H9 (cell line): ENCODE measurements around the gene PKDCC. TPM values are rescaled to one million over a fixed set of nuclear protein-coding genes. Genes with fewer than 3 reads are reported as not detected.

ENCODE experiments used
- DNase-seq: peaks from one replicate; pipeline ENCODE4 v3.0.0-alpha.2; 2017
- H2AFZ ChIP-seq: one replicate; pipeline ENCODE4 v1.6.1; 2013; ENCODE audit warnings: mild to moderate bottlenecking, low read length, control low read depth, moderate library complexity
- H2AK5ac ChIP-seq: 2 replicates; pipeline ENCODE4 v1.6.1; 2013; ENCODE audit warnings: low read length, control low read depth, mixed read lengths; ENCODE audit not compliant: insufficient read length
- H2BK120ac ChIP-seq: one replicate; pipeline ENCODE4 v1.6.1; 2013; ENCODE audit warnings: low read depth, mild to moderate bottlenecking, low read length, control low read depth, inconsistent platforms; ENCODE audit not compliant: poor library complexity, severe bottlenecking
- H2BK12ac ChIP-seq: 2 replicates; pipeline ENCODE4 v1.6.1; 2013; ENCODE audit warnings: low read length, control low read depth, mixed read lengths, low read depth; ENCODE audit not compliant: insufficient read length
- H2BK15ac ChIP-seq: 2 replicates; pipeline ENCODE4 v1.6.1; 2013; ENCODE audit warnings: low read depth, low read length, control low read depth
- H2BK20ac ChIP-seq: one replicate; pipeline ENCODE4 v1.6.1; 2013; ENCODE audit warnings: low read depth, mild to moderate bottlenecking, low read length, control low read depth, inconsistent platforms; ENCODE audit not compliant: poor library complexity, severe bottlenecking
- H2BK5ac ChIP-seq: 2 replicates; pipeline ENCODE4 v1.6.1; 2013; ENCODE audit warnings: low read length, control low read depth, mixed read lengths; ENCODE audit not compliant: insufficient read length
- H3K14ac ChIP-seq: 2 replicates; pipeline ENCODE4 v1.6.1; 2013; ENCODE audit warnings: low read length, control low read depth; ENCODE audit not compliant: insufficient read depth
- H3K18ac ChIP-seq: 2 replicates; pipeline ENCODE4 v1.6.1; 2013; ENCODE audit warnings: low read depth, mild to moderate bottlenecking, mixed read lengths, low read length, control low read depth; ENCODE audit not compliant: insufficient read length
- H3K23ac ChIP-seq: 2 replicates; pipeline ENCODE4 v1.6.1; 2013; ENCODE audit warnings: low read length, control low read depth, mixed read lengths, low read depth; ENCODE audit not compliant: insufficient read length
- H3K23me2 ChIP-seq: 2 replicates; pipeline ENCODE4 v1.6.1; 2013; ENCODE audit warnings: low read depth, mild to moderate bottlenecking, mixed read lengths, low read length, control low read depth; ENCODE audit not compliant: insufficient read length, poor library complexity, severe bottlenecking
- H3K27ac ChIP-seq: 2 replicates; pipeline ENCODE4 v1.5.1; 2013; ENCODE audit warnings: low read length, control low read depth, mixed read lengths, low read depth; ENCODE audit not compliant: insufficient read length
- H3K27me3 ChIP-seq: 2 replicates; pipeline ENCODE4 v1.6.1; 2013; ENCODE audit warnings: low read length, control low read depth, inconsistent platforms; ENCODE audit not compliant: insufficient read depth
- H3K4ac ChIP-seq: 2 replicates; pipeline ENCODE4 v1.6.1; 2013; ENCODE audit warnings: low read depth, mild to moderate bottlenecking, control low read depth, inconsistent platforms, low read length, moderate library complexity
- H3K4me1 ChIP-seq: 2 replicates; pipeline ENCODE4 v1.6.1; 2013; ENCODE audit warnings: low read length, control low read depth, inconsistent platforms; ENCODE audit not compliant: insufficient read depth
- H3K4me2 ChIP-seq: 2 replicates; pipeline ENCODE4 v1.6.1; 2013; ENCODE audit warnings: low read length, control low read depth, mixed read lengths; ENCODE audit not compliant: insufficient read length, insufficient read depth
- H3K56ac ChIP-seq: 2 replicates; pipeline ENCODE4 v1.6.1; 2013; ENCODE audit warnings: low read depth, mild to moderate bottlenecking, mixed read lengths, low read length, control low read depth; ENCODE audit not compliant: insufficient read length
- H3K79me1 ChIP-seq: 2 replicates; pipeline ENCODE4 v1.6.1; 2013; ENCODE audit warnings: low read depth, mild to moderate bottlenecking, moderate library complexity, low read length, control low read depth, inconsistent platforms; ENCODE audit not compliant: insufficient read depth, poor library complexity, severe bottlenecking
- H3K79me2 ChIP-seq: 2 replicates; pipeline ENCODE4 v1.6.1; 2013; ENCODE audit warnings: low read length, control low read depth, inconsistent platforms; ENCODE audit not compliant: insufficient read depth
- H3K9ac ChIP-seq: 2 replicates; pipeline ENCODE4 v1.6.1; 2013; ENCODE audit warnings: low read length, control low read depth, mixed read lengths; ENCODE audit not compliant: insufficient read length; ENCODE audit errors: extremely low read depth
- H3K9me3 ChIP-seq: one replicate; pipeline ENCODE4 v1.6.1; 2013; ENCODE audit warnings: low read depth, low read length, inconsistent platforms; ENCODE audit not compliant: control insufficient read depth
- H3T11ph ChIP-seq: one replicate; pipeline ENCODE4 v1.6.1; 2013; ENCODE audit warnings: mild to moderate bottlenecking, low read length, control low read depth, inconsistent platforms
- H4K20me1 ChIP-seq: one replicate; pipeline ENCODE4 v1.6.1; 2013; ENCODE audit not compliant: control insufficient read depth, insufficient read length, insufficient read depth
- H4K5ac ChIP-seq: 2 replicates; pipeline ENCODE4 v1.6.1; 2013; ENCODE audit warnings: low read depth, mild to moderate bottlenecking, mixed read lengths, low read length, control low read depth; ENCODE audit not compliant: insufficient read length
- H4K8ac ChIP-seq: replicated peaks from 2 replicates; pipeline ENCODE4 v1.6.1; 2013; ENCODE audit warnings: low read length, control low read depth, mixed read lengths, low read depth; ENCODE audit not compliant: insufficient read length
- H4K91ac ChIP-seq: 2 replicates; pipeline ENCODE4 v1.6.1; 2013; ENCODE audit warnings: low read depth, mild to moderate bottlenecking, moderate library complexity, mixed read lengths, low read length, control low read depth; ENCODE audit not compliant: insufficient read length
- H3K27ac Mint-ChIP-seq, 3 experiments: 2 replicates in 2 of 3; 3 replicates in 1 of 3; pipeline ENCODE4 v1.8.0; 2020 to 2021; ENCODE audit warnings: mixed read lengths in 3 of 3, mild to moderate bottlenecking in 1 of 3, moderate library complexity in 1 of 3
- H3K27me3 Mint-ChIP-seq: 2 replicates; pipeline ENCODE4 v1.8.0; 2021; ENCODE audit warnings: low read depth, mild to moderate bottlenecking, moderate library complexity, mixed read lengths
- H3K36me3 Mint-ChIP-seq, 3 experiments: 2 replicates in 2 of 3; 3 replicates in 1 of 3; pipeline ENCODE4 v1.8.0; 2020 to 2021; ENCODE audit warnings: low read depth in 3 of 3, mixed read lengths in 3 of 3; ENCODE audit not compliant: insufficient read depth in 1 of 3
- H3K4me1 Mint-ChIP-seq, 2 experiments: 2 replicates each; pipeline ENCODE4 v1.8.0; 2020; ENCODE audit warnings: mixed read lengths in 2 of 2
- H3K4me3 Mint-ChIP-seq, 2 experiments: 2 replicates in 1 of 2; 3 replicates in 1 of 2; pipeline ENCODE4 v1.8.0; 2020 to 2021; ENCODE audit warnings: mild to moderate bottlenecking in 2 of 2, mixed read lengths in 2 of 2, moderate library complexity in 1 of 2
- H3K9me3 Mint-ChIP-seq, 2 experiments: 2 replicates in 1 of 2; 3 replicates in 1 of 2; pipeline ENCODE4 v1.8.0; 2020; ENCODE audit warnings: mild to moderate bottlenecking in 2 of 2, mixed read lengths in 2 of 2, moderate library complexity in 1 of 2
- total RNA-seq: library from RNA; stranded (reverse); gene quantifications from 2 replicates; pipeline ENCODE4 v1.2.1, GENCODE V29; 2021
- TF ChIP-seq, protein P1 (sequence below): fragments of 200-600 bp; sonication (generic); conservative IDR thresholded peaks from 3 replicates; pipeline ENCODE4 v1.8.0; 2021; ENCODE audit warnings: antibody characterized with exemption, mild to moderate bottlenecking

PKDCC gene
- total RNA-seq, 1 experiment from 2014 or later = 134 TPM

DNA sequence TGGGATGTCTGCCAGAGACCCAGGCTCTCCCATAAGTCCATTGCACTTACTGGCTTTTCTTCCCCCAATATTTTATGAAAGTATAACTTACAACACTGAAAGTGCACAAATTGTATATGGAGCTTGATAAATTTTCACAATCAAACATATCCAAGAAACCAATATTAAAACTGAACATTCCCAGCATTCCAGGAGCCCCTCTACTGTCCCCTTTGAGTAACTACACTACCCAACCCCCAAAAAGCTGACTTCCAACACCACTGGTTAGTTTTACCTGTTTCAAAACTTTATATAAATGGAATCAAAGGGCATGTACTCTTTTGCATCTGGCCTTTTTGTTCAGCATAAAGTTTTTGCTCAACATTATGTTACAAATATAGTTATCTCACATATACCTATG is 35.2 kb upstream of the PKDCC start:
- Histone ChIP-seq H4K8ac (no peak overlapping the region), H3K27ac (no peak overlapping the region)

More for the DNA sequence above, 35.2 kb upstream of the PKDCC start:
- Histone ChIP-seq H4K91ac (no peak overlapping the region), H3K23ac (no peak overlapping the region), H3K9ac (no peak overlapping the region), H2AK5ac (no peak overlapping the region), H2BK5ac (no peak overlapping the region), H3K4ac (no peak overlapping the region), H4K20me1 (no peaks in the 10 kb centered on the region), H2BK20ac (no peak overlapping the region), H3K27me3 (no peaks in the 10 kb centered on the region), H3K4me2 (no peak overlapping the region), H2BK12ac (no peak overlapping the region), H3K14ac (no peak overlapping the region), H3T11ph (no peak overlapping the region), H3K56ac (no peak overlapping the region), H2BK120ac (no peak overlapping the region), H3K4me1 (no peaks in the 10 kb centered on the region), H3K18ac (no peak overlapping the region), H4K5ac (no peak overlapping the region), H2AFZ (no peak overlapping the region), H3K23me2 (no peaks in the 10 kb centered on the region), H3K79me1 (no peaks in the 10 kb centered on the region), H3K79me2 (no peaks in the 10 kb centered on the region), H3K9me3 (no peaks in the 10 kb centered on the region), H2BK15ac (no peak overlapping the region)
- H3K4me1 Mint-ChIP-seq = peaks cover 0 to 8% of the 10 kb centered on the region in 2 experiments; a peak in 2 of 4 replicates
- no peak for DNase-seq
- no peak overlapping the region for H3K4me3 Mint-ChIP-seq
- TF ChIP-seq, protein P1, sequence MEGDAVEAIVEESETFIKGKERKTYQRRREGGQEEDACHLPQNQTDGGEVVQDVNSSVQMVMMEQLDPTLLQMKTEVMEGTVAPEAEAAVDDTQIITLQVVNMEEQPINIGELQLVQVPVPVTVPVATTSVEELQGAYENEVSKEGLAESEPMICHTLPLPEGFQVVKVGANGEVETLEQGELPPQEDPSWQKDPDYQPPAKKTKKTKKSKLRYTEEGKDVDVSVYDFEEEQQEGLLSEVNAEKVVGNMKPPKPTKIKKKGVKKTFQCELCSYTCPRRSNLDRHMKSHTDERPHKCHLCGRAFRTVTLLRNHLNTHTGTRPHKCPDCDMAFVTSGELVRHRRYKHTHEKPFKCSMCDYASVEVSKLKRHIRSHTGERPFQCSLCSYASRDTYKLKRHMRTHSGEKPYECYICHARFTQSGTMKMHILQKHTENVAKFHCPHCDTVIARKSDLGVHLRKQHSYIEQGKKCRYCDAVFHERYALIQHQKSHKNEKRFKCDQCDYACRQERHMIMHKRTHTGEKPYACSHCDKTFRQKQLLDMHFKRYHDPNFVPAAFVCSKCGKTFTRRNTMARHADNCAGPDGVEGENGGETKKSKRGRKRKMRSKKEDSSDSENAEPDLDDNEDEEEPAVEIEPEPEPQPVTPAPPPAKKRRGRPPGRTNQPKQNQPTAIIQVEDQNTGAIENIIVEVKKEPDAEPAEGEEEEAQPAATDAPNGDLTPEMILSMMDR = peak; percentile 54
- H3K27ac Mint-ChIP-seq = no peak overlapping the region
- no peaks in the 10 kb centered on the region; the same call in 1 of the 2 replicates for H3K27me3 Mint-ChIP-seq
- H3K36me3 Mint-ChIP-seq = peaks cover 7 to 19% (median 10%) of the 10 kb centered on the region in 3 experiments; a peak in 6 of 7 replicates
- H3K9me3 Mint-ChIP-seq = peaks cover 20 to 21% of the 10 kb centered on the region in 2 experiments; a peak in 4 of 5 replicates
